Suppressor macrophage (primary cell): Measurements from ENCODE around the gene POLR2H.

Experiments
- DNase-seq, 4 experiments: peaks; one replicate each; pipeline ENCODE4 v3.0.0-alpha.2; 2020 to 2022

POLR2H gene

GRCh38 chr3:184372296-184372821 lies 10.8 kb downstream of the POLR2H start:
- no peak for DNase-seq

DNA sequence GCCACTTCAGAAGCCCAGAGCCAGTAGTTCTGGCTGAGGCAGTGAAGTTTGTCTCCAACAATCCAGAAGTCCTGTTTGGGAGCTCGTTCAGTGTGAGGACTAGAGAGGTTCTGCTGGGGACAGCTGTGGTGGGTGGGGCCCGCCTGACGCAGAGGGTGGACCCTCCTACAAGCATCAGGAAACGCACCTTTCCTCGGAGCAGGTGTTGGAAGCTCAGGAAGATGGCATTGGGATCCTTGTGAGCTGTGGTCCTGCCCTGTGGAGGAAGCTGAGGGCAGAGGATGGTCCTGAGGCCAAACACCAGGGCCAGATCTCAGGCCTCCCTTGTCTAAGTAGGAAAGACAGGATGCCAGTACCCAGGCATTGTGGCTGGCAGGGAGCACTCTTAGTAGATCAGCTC lies 11.4 kb downstream of the POLR2H start:
- DNase-seq: no peak

GRCh38 chr3:184373422-184373821 lies 11.9 kb downstream of the POLR2H start:
- no peak for DNase-seq

GRCh38 chr3:184375747-184376461 lies 14.4 kb downstream of the POLR2H start:
- no peak for DNase-seq

DNA sequence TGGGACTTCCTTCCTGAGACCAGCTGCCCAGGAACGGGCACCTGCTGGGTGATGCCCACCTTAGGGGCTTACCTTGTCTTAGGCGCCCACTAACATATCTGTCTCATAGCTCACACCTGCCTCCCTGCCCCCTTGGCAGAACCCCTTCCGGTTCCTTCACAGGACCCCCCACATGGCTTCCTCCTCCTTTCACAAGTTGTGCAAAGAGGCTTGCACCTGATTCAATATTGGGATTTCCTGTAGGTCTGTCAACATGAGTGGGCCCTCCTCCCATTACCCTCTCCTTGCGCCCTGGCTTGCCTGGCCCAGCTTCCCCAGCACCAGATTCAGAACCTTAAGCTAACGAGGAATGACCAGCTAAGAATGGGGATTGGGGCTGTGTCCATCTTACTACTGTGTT lies 15.9 kb downstream of the POLR2H start:
- DNase-seq: no peak

GRCh38 chr3:184377882-184378445 lies 16.5 kb downstream of the POLR2H start, which contains the start of gene THPO:
Gene THPO (minus strand): TSS chr3:184378207. CDS start chr3:184376259, 1,948 bp downstream.
- DNase-seq: no peak

DNA sequence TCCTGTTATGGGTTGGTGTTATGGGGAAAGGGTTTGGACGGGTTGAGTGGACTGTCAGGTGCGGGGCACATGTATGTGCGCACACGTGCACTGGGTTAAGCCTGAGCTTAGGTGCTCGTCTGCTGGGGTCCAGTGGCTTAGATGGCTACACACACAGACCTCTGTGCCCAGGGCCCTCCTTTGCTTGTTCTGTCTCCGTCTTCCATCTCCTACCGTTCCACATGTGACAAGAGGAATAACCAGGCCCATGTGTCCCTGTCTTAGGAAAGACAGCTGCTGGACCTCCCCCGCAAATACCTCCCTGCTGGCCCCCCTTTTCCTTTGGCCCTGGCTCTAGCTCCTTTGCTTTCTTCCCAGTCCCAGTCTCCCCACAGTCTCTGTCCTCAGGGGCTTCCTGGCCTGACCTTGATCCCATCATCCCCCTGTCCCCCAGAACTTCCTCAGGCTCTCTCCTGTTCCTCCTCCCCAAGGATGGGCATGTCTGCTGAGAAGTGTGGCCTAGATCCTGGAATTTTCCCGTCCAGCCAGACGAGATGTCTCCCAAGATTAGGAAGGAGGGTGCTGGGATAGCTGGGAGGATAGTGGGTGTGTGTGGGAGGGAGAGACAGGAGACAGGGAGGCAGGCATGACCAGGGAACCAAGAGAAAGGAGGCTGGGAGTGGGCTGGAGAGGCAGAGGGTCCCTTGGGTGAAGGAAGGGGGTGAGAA lies 17.3 kb downstream of the POLR2H start:
- no peak for DNase-seq

GRCh38 chr3:184379358-184380184 lies 18.1 kb downstream of the POLR2H start, which contains the start of gene CHRD:
Gene CHRD (plus strand): TSS chr3:184380054. CDS start chr3:184380319, 265 bp downstream.
- no peak for DNase-seq

- DNase-seq: peak; percentile 26 to 66 (median 46)
Observed at GRCh38 chr3:184380185-184380626, 18.7 kb downstream of the POLR2H start.

GRCh38 chr3:184380627-184381260 lies 19.2 kb downstream of the POLR2H start:
- no peak for DNase-seq

DNA sequence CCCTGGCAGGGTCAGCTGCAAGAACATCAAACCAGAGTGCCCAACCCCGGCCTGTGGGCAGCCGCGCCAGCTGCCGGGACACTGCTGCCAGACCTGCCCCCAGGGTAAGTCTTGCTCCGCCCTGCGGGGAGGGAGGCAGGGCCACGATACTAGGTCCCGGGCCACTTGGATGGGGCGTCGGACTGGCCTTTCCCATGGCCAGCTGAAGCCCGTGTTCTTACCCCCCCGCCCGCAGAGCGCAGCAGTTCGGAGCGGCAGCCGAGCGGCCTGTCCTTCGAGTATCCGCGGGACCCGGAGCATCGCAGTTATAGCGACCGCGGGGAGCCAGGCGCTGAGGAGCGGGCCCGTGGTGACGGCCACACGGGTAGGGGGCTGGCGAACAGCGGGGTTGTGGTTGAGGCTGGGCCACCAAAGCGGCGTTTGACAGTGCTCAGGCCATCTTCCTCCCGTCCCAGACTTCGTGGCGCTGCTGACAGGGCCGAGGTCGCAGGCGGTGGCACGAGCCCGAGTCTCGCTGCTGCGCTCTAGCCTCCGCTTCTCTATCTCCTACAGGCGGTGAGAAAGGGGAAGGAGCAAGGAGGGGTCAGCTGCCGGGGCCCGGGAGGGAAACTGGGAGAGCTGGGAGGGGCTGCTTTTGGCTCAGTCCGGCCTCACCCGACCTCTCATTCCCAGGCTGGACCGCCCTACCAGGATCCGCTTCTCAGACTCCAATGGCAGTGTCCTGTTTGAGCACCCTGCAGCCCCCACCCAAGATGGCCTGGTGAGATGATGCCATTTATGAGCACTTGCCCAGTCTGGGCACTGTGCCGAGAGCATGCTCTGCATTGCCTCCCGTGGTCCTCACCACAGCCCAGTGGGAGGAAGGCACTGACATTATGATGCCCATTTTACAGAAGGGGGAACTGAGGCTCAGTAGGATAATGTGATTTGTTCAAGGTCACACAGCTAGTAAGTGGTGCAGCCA lies 20.0 kb downstream of the POLR2H start:
- peak; percentile 72 to 85 (median 82) for DNase-seq

GRCh38 chr3:184382326-184383032 lies 21.0 kb downstream of the POLR2H start:
- DNase-seq: no peak

DNA sequence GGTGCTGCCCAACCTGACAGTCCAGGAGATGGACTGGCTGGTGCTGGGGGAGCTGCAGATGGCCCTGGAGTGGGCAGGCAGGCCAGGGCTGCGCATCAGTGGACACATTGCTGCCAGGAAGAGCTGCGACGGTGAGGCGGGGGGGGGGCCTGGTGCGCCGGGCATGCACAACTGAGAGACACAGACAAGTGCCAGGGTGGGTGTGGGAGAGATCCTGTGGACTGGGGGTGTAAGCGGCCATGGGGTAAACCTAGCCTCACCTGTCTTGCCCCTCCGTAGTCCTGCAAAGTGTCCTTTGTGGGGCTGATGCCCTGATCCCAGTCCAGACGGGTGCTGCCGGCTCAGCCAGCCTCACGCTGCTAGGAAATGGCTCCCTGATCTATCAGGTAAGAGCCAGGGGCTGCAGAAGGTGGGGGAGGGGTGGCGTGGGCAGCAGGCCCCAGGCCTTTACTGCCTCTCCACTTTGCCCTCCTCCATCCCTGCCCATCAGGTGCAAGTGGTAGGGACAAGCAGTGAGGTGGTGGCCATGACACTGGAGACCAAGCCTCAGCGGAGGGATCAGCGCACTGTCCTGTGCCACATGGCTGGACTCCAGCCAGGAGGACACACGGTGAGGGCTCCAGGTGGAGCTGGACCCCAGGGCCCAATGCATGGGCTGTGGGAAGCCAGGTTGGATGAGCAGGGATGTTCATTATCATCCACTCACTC lies 21.7 kb downstream of the POLR2H start:
- DNase-seq: no peak

GRCh38 chr3:184384342-184384741 lies 22.8 kb downstream of the POLR2H start:
- DNase-seq: no peak

DNA sequence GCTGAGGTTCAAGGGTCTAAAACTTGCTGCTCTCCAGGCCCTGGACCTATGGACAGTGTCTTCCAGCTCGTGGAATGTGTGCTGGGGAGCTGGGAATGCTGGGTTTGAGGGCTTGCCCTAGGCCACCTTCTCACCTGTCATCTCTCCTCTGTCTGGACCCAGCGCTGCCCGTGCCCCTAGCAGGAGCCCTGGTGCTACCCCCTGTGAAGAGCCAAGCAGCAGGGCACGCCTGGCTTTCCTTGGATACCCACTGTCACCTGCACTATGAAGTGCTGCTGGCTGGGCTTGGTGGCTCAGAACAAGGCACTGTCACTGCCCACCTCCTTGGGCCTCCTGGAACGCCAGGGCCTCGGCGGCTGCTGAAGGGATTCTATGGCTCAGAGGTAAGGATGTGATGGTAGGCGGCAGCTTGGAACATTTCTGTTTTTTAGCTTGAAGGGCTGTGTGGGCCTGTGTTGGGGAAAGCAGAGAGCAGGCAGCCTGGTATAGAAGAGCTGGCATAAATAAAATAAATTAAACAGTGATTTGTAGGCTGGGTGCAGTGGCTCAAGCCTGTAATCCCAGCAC lies 23.4 kb downstream of the POLR2H start:
- DNase-seq: no peak

DNA sequence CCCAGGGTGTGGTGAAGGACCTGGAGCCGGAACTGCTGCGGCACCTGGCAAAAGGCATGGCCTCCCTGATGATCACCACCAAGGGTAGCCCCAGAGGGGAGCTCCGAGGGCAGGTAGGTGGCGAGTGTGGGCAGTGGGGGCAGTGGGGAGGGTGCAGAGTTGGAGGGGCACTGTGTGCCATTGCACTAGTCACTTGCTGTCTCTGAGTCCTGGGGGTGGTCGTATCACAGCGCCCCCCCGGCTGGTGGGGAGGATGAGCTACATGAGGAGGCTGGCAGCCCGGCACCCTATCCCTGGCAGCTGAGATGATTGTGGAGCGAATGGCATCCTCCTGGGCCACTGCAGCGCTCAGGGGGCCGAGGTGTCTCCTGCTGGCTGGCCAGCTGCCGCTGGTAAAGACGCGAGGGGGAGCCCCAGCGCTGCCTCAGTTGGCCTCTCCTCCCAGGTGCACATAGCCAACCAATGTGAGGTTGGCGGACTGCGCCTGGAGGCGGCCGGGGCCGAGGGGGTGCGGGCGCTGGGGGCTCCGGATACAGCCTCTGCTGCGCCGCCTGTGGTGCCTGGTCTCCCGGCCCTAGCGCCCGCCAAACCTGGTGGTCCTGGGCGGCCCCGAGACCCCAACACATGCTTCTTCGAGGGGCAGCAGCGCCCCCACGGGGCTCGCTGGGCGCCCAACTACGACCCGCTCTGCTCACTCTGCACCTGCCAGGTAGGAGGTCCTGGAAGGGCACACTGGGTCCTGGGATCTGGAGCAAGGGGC lies 24.7 kb downstream of the POLR2H start:
- DNase-seq: no peak

DNA sequence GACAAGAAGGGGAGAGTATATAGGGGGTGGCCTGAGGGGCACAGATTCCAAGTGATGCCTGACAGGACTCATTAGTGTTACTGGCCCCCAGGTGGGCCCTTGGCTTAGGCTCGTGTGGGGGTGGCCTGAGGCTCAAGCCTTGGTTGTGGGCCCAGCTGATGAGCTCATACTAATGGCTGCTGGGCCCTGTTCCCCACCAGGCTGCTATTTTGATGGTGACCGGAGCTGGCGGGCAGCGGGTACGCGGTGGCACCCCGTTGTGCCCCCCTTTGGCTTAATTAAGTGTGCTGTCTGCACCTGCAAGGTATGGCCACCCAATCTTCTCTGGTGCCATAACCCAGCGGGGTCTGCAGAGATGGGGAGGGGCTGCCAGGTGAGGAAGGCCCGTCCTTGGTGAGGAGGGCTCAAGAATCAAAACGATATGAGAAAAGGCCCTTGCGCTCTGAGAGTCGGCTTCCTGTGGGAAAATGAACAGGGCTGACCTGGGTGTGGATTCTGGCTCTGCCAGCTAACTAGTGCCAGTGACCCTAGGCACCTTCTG lies 25.7 kb downstream of the POLR2H start:
- DNase-seq: no peak
